ENCODE results near the gene SLC12A7. TPM values are rescaled to one million over a fixed set of nuclear protein-coding genes. Genes with fewer than 3 reads are reported as not detected.

SLC12A7 gene
- total RNA-seq, 1 experiment from 2014 or later: 6.3 TPM

DNA sequence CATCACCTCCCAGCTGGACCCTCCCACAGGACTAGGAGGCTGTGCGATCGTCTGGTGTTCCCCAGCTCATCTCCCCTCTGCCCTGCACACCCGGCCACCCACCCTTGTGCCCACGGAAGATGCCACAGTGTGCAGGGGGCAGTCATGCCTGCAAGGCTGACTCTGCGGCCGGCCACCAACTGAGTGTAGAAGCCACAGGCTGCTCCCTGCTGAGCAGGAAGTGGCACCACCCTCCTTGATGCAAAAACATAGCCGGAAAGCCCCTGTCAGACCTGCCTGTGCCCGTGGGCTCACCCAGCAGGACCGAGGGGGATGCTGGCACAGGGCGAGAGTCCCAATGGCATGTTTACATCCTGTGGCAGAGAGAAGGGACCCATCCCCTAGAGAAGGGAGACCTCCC is 40.3 kb upstream of the SLC12A7 start:
- intact Hi-C loops (cut with micrococcal nuclease): no loop called here
- Mint-ChIP-seq H3K36me3 (ENCODE audit: insufficient read depth, unreplicated experiment) (no peaks in the 10 kb centered on the region), H3K27ac (ENCODE audit: low read depth, unreplicated experiment) (no peak overlapping the region), H3K4me3 (ENCODE audit: unreplicated experiment) (no peak overlapping the region), H3K4me1 (ENCODE audit: insufficient read depth, unreplicated experiment) (no peaks in the 10 kb centered on the region), H3K9me3 (ENCODE audit: unreplicated experiment) (peaks cover 2% of the 10 kb centered on the region), H3K27me3 (ENCODE audit: insufficient read depth, unreplicated experiment) (peaks cover 18% of the 10 kb centered on the region)
- ChIA-PET POLR2A (no interaction called here), CTCF (interaction anchor here (1.5 kb wide), 1 partner anchor 15 kb away, joined by 4 read pairs; no protein-coding TSS in a partner anchor)
- DNase-seq (ENCODE audit: unreplicated experiment): no peak
- BruUV-seq (replicated peaks): no TSS peak
- TF ChIP-seq, protein P1, sequence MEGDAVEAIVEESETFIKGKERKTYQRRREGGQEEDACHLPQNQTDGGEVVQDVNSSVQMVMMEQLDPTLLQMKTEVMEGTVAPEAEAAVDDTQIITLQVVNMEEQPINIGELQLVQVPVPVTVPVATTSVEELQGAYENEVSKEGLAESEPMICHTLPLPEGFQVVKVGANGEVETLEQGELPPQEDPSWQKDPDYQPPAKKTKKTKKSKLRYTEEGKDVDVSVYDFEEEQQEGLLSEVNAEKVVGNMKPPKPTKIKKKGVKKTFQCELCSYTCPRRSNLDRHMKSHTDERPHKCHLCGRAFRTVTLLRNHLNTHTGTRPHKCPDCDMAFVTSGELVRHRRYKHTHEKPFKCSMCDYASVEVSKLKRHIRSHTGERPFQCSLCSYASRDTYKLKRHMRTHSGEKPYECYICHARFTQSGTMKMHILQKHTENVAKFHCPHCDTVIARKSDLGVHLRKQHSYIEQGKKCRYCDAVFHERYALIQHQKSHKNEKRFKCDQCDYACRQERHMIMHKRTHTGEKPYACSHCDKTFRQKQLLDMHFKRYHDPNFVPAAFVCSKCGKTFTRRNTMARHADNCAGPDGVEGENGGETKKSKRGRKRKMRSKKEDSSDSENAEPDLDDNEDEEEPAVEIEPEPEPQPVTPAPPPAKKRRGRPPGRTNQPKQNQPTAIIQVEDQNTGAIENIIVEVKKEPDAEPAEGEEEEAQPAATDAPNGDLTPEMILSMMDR (IDR thresholded peaks at IDR 0.05; ENCODE audit: unreplicated experiment): no peak

DNA sequence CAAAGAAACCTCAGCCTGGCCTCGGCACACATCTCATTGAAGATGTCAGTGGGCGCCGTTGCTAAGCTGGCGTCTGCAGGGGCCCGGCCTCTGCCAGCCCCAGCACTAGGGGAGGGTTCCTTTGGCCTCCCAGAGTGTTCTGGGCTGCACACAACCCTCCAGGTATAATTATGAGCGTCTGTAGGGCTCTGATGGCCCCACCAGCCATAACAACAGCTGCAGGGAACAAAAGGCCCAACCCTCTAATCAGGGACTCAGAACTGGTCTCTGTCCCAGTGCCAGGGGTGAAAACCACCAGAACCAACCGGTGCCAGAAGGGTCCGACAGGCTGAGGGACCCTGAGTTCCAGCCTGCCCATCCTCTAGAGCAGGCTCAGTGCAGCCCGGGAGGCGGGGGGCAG is 39.5 kb upstream of the SLC12A7 start:
- Mint-ChIP-seq H3K4me3 (ENCODE audit: unreplicated experiment) (no peak overlapping the region), H3K4me1 (ENCODE audit: insufficient read depth, unreplicated experiment) (no peaks in the 10 kb centered on the region), H3K27me3 (ENCODE audit: insufficient read depth, unreplicated experiment) (peaks cover 19% of the 10 kb centered on the region), H3K36me3 (ENCODE audit: insufficient read depth, unreplicated experiment) (no peaks in the 10 kb centered on the region), H3K27ac (ENCODE audit: low read depth, unreplicated experiment) (no peak overlapping the region), H3K9me3 (ENCODE audit: unreplicated experiment) (no peaks in the 10 kb centered on the region)
- ChIA-PET CTCF (interaction anchor here (1.1 to 1.9 kb wide), 3 partner anchors 10 to 238 kb away, joined by 3 to 5 read pairs (median 4); no protein-coding TSS in a partner anchor), POLR2A (no interaction called here)
- TF ChIP-seq, protein P1 (IDR thresholded peaks at IDR 0.05; ENCODE audit: unreplicated experiment): no peak
- no TSS peak for BruUV-seq (replicated peaks)
- intact Hi-C loops (cut with micrococcal nuclease): no loop called here
- no peak for DNase-seq (ENCODE audit: unreplicated experiment)

DNA sequence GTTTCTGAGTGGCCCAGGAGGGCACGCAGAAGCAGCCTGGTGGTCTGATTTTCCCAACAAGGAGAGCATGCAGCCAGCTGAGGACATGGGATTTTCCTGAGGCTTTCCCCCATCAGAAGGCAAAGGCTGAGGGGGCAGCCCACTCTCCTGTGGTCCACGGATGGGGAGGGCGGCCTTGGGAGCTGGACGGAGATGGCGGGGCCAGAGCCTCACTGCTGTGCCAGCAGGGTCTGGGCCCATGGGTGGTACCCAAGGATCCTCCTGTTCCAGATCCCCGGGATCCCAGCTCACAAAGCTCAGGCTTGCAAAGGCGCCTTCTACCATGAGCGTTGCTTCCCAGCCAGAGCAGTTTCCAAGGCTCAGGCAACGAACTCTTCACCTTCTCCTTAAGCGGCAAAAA is 39.0 kb upstream of the SLC12A7 start:
- intact Hi-C loops (cut with micrococcal nuclease): no loop called here
- H3K27me3 Mint-ChIP-seq (ENCODE audit: insufficient read depth, unreplicated experiment): peaks cover 19% of the 10 kb centered on the region
- TF ChIP-seq, protein P1 (IDR thresholded peaks at IDR 0.05; ENCODE audit: unreplicated experiment): no peak
- DNase-seq (ENCODE audit: unreplicated experiment): no peak
- H3K36me3 Mint-ChIP-seq (ENCODE audit: insufficient read depth, unreplicated experiment): no peaks in the 10 kb centered on the region
- no peak overlapping the region for H3K4me3 Mint-ChIP-seq (ENCODE audit: unreplicated experiment)
- H3K4me1 Mint-ChIP-seq (ENCODE audit: insufficient read depth, unreplicated experiment): no peaks in the 10 kb centered on the region
- ChIA-PET CTCF (interaction anchor here (0.6 to 1.9 kb wide), 6 partner anchors 10 to 238 kb away, joined by 3 to 8 read pairs (median 4); no protein-coding TSS in a partner anchor), POLR2A (no interaction called here)
- BruUV-seq (replicated peaks): no TSS peak
- no peak overlapping the region for H3K27ac Mint-ChIP-seq (ENCODE audit: low read depth, unreplicated experiment)
- H3K9me3 Mint-ChIP-seq (ENCODE audit: unreplicated experiment): no peaks in the 10 kb centered on the region

DNA sequence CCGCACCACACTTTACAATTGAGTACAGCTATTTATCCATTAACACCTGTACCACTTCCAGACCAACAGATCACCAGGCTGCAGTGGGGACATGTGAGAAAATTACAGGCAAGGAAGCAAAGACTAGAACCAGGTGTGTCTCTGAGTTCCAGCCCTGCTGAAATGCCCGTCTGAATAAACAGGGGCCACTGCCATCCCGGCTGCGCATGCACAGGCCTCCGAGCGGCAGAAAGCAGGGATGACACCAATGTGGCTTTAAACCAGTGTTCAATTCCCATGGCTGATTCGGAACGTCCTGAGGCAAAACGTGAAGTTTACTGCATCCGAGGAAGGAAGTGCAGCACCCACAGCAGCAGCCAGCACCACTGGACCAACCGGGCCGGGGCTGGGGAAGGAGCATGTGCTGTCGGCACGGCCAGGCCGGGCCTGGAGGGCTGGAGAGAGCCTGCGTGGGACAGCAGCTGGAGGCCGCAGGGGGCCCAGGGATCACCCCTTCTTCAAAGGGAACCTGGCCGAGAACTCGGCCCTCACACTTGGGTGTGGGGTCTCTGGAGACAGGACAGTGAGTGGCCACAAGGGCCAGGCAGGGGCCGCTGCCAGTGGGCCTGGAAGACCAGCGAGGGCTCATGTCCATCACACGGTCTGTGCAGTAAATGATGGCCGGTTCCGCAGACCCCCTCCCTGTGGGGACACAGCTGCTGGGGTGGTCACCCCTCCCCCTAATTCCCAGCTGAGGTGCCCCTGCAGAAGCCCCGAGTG is 33.0 kb upstream of the SLC12A7 start:
- Mint-ChIP-seq H3K36me3 (ENCODE audit: insufficient read depth, unreplicated experiment) (no peaks in the 10 kb centered on the region), H3K4me3 (ENCODE audit: unreplicated experiment) (no peak overlapping the region), H3K27ac (ENCODE audit: low read depth, unreplicated experiment) (no peak overlapping the region), H3K27me3 (ENCODE audit: insufficient read depth, unreplicated experiment) (peaks cover 31% of the 10 kb centered on the region), H3K9me3 (ENCODE audit: unreplicated experiment) (no peaks in the 10 kb centered on the region), H3K4me1 (ENCODE audit: insufficient read depth, unreplicated experiment) (no peaks in the 10 kb centered on the region)
- CTCF ChIA-PET: interaction anchor here (0.6 kb wide), 1 partner anchor 230 kb away, joined by 3 read pairs; no protein-coding TSS in a partner anchor
- POLR2A ChIA-PET: no interaction called here
- intact Hi-C loops (cut with micrococcal nuclease): no loop called here
- no TSS peak for BruUV-seq (replicated peaks)
- TF ChIP-seq, protein P1 (IDR thresholded peaks at IDR 0.05; ENCODE audit: unreplicated experiment): no peak
- no peak for DNase-seq (ENCODE audit: unreplicated experiment)

Measured in MCF 10A (cell line).